ENCODE measurements around the gene DLG2.
"Not testable (repeated sequence)": the region's sequence is repeated elsewhere in the genome, so short reads cannot be mapped to it uniquely, and the experiment has no call there.

The DLG2 gene

DNA sequence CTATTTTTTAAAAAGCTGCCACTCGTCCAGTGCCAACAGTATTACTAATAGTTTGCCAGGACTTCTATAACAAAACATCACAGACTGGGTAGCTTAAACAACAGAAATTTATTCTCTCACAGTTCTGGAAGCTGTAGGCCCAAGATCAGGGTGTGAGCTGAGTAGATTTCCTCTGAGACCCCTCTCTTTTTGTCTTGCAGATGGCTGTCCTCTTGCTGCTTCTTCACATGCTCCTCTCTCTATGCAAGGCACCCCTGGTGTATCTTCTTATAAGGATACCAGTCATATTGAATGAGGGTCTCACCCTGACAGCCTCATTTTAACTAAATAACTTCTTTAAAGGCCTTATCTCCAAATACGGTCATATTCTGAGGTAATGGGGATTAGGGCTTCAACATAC, 390.9 kb downstream of the DLG2 start:
- no peak for DNase-seq (ENCODE audit: low read depth in 3 of 3)

GRCh38 chr11:85232559-85232958, 394.6 kb downstream of the DLG2 start:
- no peak for DNase-seq (ENCODE audit: low read depth in 3 of 3)

DNA sequence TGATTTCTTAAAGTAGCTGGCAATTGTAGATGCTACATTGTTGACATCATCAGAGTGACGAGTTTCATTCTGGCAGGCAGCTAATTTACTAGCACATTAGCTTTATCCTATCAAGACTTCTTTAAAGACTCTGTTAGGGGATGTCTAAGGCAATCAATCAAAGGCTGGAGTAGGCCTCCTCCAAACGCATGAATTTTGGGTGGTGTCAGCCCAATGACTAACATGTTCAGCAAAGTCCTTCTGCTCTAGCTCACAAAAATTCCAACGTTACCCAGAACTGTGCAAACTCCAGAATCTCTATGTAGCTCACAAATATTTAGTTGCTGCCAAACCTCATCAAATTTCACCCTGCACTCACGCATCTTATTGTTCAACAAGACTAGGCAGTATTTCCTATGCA, 395.6 kb downstream of the DLG2 start:
- DNase-seq (ENCODE audit: low read depth in 3 of 3): no peak

DNA sequence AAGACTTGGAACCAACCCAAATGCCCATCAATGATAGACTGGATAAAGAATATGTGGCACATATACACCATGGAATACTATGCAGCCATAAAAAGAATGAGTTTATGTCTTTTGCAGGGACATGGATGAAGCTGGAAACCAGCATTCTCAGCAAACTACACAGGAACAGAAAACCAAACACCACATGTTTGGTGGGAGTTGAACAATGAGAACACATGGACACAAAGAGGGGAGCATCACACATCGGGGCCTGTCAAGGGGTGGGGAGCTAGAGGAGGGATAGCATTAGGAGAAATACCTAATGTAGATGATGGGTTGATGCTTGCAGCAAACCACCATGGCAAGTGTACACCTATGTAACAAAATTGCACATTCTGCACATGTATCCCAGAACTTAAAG, 397.4 kb downstream of the DLG2 start:
- DNase-seq (ENCODE audit: low read depth in 3 of 3): not testable (repeated sequence)

GRCh38 chr11:85196968-85197367, 430.2 kb downstream of the DLG2 start:
- no peak for DNase-seq (ENCODE audit: low read depth in 3 of 3)

DNA sequence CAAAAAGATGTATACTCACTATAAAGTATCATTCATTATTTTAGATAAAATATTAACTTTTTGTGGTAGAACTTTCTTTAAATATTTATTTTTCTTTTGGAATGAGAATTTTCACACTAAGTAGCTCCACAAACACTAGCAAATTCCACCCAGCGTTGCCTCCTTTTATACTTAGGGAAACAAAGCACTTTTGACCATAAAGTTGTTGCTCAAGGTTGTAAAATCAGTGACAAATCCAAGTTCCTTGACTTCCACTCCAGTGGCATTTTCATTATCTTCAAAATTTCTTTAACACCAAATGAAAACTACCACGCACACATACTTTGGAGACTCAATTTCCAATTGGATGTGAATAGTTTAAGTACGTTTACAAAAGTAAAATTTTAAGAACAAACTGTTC, 431.2 kb downstream of the DLG2 start:
- DNase-seq (ENCODE audit: low read depth in 3 of 3): no peak

GRCh38 chr11:85187992-85188391, 439.2 kb downstream of the DLG2 start:
- no peak for DNase-seq (ENCODE audit: low read depth in 3 of 3)

GRCh38 chr11:85184721-85185120, 442.4 kb downstream of the DLG2 start:
- DNase-seq (ENCODE audit: low read depth in 3 of 3): no peak

GRCh38 chr11:85182441-85183387, 444.4 kb downstream of the DLG2 start:
- no peak for DNase-seq (ENCODE audit: low read depth in 3 of 3)

DNA sequence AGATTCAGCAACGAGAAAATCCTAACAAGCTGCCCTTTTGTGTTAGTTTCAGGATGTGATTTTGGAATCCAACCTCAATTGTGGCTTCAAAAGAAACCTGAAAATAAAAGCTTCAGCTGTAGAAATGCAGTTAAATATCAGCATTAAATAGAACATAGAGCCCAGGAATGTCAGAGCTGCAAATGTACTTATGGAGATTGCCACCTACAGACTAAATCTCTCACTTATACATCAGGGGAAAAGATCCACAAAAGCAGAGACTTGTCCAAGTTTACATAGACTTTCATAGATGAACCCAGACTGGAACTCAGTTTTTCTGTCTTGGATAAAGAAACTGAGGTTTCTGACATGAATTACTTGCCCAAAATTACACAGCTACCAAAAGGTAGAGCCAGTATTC, 446.6 kb downstream of the DLG2 start:
- no peak for DNase-seq (ENCODE audit: low read depth in 3 of 3)

GRCh38 chr11:85171648-85172257, 455.4 kb downstream of the DLG2 start:
- no peak for DNase-seq (ENCODE audit: low read depth in 3 of 3)

DNA sequence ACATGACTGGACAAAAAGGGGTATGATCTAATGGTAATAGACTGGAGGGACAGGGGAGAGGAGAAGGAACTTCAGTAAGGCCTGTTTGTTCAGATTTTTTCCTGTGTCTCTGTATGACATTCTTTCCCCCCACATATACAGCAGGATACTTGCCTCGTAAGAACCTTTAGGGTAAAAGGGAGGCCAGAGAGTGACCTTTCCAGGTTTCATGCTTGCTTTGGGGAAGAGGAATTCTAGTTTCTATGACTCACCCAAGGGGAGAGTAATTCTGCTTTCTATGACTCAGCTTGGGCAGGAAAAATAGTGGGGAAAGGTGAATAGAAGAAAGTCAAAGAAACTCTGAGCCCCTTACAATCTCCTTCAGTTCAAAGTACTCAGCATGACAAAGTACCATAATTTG, 457.0 kb downstream of the DLG2 start:
- no peak for DNase-seq (ENCODE audit: low read depth in 3 of 3)

- DNase-seq (ENCODE audit: low read depth in 3 of 3): no peak
Observed at GRCh38 chr11:85167471-85167870, 459.7 kb downstream of the DLG2 start.

DNA sequence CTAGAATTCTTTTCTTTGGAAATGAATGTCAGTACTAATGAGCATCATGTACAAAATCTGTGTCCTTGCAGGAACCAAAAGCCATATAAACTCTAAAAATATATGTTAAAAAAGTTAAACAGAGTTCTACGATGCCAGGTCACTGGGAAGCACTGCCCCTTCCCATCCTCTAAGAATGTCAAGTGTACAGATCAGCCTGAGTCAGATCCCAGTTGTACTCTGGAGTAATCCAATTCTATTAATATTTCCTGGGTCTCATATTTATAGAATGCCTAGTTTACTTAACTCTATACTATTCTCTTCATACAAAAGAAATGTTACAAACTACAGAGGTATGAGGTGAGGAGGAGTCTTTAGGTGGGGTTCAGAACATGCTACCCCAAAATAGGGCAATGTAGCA, 460.1 kb downstream of the DLG2 start:
- no peak for DNase-seq (ENCODE audit: low read depth in 3 of 3)

GRCh38 chr11:85165819-85166218, 461.3 kb downstream of the DLG2 start:
- DNase-seq (ENCODE audit: low read depth in 3 of 3): no peak

DNA sequence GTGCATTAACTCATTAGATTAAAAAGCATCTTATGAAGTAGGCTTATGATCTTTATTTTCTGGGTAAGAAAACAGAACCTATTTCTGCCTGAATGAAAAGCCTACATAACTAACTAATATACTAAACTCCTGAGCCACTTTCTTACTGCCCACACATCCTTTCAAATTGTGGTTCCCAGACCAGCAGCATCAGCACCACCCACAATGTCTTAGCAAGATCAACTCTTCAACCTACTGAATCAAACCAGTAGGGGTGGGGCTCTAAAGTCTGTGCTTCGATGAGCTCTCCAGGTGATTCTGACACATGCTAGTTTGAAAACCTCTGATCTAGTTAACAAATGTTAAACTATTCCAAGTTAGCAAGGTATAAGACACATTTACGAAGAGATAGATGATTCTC, 462.4 kb downstream of the DLG2 start:
- no peak for DNase-seq (ENCODE audit: low read depth in 3 of 3)

- no peak for DNase-seq (ENCODE audit: low read depth in 3 of 3)
Observed at GRCh38 chr11:85154294-85154693, 472.9 kb downstream of the DLG2 start.

GRCh38 chr11:85137597-85137996, 489.5 kb downstream of the DLG2 start:
- no peak for DNase-seq (ENCODE audit: low read depth in 3 of 3)

GRCh38 chr11:85133636-85134035, 493.5 kb downstream of the DLG2 start:
- DNase-seq (ENCODE audit: low read depth in 3 of 3): no peak

GRCh38 chr11:85132851-85133585, 494.1 kb downstream of the DLG2 start:
- no peak for DNase-seq (ENCODE audit: low read depth in 3 of 3)

DNA sequence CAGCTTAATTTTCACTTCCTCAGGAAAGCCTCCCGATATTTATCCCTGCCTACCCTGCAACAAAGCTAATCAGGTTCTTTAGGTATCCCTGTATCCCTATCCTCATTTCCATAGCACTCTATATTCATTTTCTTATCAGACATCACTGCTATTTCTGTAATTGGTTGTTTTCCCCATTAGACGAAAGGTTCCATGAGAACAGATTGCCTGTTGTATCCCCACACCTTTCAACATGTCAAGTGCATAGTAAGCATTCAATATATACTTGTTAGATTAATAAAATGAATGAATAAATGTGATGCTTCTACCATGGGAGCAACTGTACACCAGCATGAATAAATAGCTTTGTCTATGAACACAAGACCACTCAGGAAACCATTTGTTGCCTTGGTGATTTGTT, 499.8 kb downstream of the DLG2 start:
- DNase-seq (ENCODE audit: low read depth in 3 of 3): no peak

DNA sequence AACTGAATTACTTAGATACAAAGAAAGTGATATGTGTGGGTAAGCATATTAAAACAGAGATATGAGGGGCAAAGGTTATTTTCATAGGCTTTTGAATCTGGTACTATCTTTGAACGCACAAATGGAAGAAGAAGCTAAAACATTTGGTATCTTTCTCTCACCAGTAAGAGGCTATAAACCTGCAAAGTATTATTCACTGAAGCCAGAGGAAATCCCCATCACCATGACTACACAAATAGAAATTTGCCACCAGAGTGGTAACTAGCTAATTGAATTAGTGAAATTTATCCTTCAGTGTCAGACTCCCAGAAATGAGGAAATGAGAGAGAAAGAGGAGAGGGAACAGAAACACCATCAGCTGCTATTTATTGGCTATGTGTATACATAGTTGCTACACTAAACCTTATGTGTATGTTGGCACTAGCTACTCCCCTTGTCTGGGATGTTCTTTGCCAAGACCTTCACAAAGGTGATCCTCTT, 503.4 kb downstream of the DLG2 start:
- no peak for DNase-seq (ENCODE audit: low read depth in 3 of 3)
